ENCODE results near the gene CYRIA. TPM values are rescaled to one million over a fixed set of nuclear protein-coding genes. Genes with fewer than 3 reads are reported as not detected.

The CYRIA gene
- 0.15 to 0.86 TPM (median 0.28 TPM) in 5 replicates for total RNA-seq (2022; extraction: Qiagen RNA extraction)

DNA sequence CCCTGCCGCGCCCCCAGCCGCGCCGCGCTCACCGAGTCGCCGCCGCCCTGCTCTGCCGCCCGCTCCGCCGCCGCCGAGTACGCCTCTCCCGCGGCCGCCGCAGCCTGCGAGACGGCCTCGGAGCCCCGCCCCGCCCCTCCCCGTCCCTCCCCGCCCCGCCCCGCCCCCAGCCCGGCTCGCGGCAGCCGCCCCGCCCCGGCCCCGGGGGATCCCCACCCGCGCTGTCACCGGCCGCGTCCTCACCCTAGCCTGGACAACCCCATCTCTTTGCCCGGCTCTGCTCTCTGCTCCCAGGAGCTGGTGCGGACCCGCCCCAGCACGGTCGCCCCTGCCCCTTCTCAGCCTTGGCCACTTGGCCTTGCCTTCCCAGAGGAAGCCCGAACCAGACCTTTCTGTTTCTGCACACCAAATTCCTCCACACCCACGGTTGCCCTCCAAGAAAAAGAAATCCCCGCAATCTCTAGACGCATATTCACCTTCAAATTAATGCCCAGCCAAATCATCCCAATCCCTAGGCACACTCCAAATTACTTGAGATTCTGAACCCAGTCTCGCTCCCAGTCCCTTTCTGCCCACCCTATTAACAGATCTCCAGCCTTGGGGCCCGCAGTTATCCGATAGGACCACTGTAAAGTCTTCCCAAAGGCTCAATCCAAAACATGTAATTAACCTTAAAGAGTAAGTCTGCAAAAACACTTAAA is at the start of gene CYRIA:
Gene CYRIA, minus strand, starts transcription at position 87 of the 701 bp plus-strand sequence. CDS start 77,715 bp downstream, outside the sequence.

